ENCODE data around the gene EZR.
"Not testable (repeated sequence)": the region's sequence is repeated elsewhere in the genome, so short reads cannot be mapped to it uniquely, and the experiment has no call there.

EZR gene

DNA sequence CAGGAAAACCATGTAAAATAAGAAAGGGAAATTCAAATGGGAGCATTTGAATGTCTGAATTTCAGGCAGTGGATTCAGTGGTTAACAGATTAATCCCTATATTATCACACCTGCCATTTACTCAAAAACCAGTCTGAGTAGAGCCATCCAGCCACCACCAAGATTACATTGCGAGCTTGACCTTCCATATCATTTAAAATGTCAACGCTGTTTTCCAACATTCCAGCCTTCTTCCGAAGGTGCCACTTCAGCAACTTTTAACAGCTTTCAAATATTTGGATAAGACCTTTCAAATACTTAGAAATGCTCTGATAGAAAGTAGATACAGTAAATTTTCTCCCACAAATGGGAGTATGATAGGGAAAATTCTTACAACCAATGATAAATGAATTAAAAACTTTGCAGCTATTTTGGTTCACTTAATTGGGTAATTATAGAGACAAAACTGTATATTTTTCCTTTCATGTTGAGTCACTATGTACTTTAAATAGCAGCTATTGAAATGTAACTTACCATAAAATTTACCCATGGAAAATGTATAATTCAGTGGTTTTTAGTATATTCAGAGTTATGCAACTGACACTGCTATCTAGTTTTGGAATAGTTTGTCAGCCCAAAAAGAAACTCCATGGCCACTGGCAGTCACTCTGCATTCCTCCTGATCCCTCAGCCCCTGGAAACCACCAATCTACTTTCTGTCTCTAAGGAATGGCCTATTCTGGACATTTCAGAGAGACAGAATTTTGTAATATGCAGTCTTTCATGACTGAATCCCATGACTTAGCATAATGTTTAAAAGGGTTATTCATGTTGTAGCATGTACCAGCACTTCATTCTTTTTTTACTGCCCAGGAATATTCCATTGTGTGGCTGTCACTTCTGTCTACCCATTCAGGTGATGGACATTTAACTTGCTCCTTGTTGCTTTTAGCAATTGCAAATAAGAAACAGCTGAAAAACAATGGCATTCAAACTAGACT, 21.5 kb downstream of the EZR start:
- DNase-seq (ENCODE audit: low read depth in 2 of 2): peak; percentile 66 to 67

DNA sequence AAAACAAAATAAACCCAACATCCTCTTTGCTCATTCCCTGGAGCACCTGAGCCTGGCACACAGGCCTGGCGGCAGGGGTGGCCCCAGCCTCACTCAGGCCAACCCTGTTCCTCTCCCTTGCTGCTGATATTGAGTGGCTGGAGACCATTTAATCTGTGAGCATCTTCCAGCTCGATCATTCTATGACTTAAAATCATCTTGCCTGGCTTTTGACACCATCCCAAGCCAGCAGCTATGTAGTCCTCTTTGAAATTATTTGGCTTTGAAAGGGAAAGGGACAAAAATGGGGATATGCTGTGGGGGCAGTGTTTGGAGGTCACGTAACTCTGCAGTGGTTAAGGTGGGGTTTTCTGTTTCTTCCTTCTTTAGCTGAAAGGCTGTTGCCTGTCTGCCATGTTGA, 22.8 kb downstream of the EZR start:
- no peak for DNase-seq (ENCODE audit: low read depth in 2 of 2)

DNA sequence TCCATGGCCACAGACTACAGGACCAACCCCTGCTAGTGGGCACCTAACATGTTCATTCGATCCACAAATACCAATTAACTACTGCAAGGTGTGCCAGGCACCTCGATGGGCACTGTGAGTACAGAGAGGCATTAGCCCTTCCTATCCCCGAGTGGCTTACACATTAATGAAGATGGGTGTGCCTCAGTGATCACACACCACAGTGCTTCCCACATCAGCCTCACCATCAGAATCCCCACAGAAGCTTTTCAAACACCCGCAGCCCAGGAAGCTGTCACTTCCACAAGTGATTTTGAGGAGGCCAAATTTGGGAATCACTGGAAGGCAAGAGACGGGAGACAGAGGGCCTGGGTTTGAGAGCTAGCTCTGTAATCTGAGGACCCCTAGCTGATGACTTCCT, 23.7 kb downstream of the EZR start:
- DNase-seq (ENCODE audit: low read depth in 2 of 2): no peak

DNA sequence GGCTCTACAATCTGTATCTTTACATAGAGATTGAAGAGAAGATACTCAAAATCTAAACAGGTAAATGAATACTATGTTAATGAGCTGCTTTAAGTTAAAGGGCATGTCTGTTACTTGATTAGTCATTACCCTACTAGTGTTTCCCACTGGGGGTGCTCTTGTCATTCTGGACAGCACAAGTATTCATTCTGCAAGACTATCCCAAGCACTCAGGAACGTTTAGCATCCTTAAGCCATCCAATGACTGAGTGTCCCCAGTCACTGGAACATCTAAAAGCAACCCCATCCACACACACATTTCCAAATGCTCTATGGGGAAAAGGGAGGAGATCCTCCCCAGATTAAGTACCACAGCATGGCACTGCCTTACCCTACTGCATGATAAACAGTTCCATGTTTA, 25.7 kb downstream of the EZR start:
- DNase-seq (ENCODE audit: low read depth in 2 of 2): no peak

DNA sequence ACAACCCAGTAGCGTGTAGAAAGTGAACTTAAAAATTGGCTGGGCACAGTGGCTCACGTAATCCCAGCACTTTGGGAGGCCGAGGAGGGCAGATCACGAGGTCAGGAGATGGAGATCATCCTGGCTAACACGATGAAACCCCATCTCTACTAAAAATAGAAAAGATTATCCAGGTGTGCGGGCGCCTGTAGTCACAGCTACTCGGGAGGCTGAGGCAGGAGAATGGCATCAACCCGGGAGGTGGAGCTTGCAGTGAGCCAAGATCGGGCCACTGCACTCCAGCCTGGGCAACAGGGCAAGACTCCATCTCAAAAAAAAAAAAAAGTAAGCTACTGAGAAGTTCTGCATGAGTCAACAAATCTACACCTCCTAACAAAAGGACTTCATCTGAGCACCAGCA, 26.7 kb downstream of the EZR start:
- not testable (repeated sequence) for DNase-seq (ENCODE audit: low read depth in 2 of 2)

DNA sequence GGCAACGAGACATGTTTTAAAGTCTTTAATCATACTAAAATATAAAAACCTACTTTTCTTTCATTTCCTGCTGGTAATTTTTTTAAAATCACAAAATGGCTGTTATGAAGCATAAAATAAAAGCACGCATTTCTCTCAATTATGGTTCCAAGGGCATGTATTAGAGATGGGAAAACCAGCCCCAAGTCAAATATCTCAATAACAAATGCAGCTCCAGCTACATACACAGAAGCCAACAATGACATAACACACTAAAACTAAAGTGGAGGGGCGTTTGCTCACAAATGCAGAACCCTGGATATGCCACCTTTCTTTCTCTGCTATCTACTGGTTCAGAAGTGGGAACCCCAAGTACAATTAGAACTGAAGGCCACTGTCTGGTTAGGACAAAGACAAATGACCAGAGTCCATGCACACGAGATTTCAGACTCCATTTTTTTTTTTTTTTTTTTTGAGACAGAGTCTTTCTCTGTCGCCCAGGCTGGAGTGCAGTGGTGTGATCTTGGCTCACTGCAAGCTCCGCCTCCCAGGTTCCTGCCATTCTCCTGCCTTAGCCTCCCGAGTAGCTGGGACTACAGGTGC, 27.8 kb downstream of the EZR start:
- no peak for DNase-seq (ENCODE audit: low read depth in 2 of 2)

DNA sequence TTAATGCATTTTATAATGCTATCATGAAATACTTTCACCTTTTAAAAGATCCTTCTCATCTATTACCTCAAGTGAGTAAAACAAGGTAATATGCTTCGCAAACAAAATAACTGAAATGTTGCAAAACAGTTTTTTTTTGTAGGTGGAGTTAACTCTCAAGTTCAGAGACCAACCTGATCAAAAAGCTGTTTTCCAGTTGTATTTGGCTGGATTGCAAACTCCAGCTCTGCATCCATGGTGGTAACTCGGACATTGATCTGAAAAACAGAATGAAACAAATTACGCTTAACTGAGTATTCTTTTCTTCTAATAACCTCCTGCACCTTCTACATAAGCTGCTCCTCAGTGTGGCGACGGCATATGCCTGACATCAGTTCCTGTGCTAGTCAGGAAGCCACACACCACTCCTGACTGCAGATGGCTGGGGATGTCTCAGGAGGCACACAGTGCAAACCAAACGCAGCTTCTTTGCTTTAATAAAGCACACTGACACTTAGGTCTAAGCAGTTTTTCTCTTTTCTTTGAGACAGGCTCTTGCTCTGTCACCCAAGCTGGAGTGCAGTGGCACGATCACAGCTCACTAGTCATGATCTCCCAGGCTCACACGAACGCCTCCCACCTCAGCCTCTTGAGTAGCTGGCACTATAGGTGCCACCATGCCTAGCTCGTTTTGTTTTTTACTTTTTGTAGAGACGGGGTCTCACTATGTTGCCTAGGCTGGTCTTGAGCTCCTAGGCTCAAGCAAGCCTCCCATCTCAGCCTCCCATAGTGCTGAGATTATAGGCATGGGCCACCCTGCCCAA, 29.9 kb downstream of the EZR start:
- DNase-seq (ENCODE audit: low read depth in 2 of 2): no peak

DNA sequence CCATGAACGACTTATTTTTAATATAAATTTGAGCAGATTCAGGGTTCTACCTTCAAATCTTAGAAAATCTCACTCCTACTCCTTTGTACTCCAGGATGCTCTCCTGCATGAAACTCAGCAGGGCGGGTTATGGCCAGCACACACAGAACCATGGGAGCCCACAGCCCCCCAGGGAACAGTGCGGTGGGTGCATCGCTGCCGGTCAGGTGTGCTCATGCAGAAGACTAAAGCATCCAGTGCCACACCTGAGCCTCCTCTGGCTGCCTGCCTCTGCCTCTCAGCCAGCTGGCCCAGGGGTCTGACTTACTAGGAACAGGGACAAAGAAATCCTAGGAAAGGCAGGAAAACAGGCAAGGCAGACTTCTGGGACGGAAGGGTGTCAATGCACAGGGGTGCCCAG, 31.8 kb downstream of the EZR start:
- DNase-seq (ENCODE audit: low read depth in 2 of 2): no peak

DNA sequence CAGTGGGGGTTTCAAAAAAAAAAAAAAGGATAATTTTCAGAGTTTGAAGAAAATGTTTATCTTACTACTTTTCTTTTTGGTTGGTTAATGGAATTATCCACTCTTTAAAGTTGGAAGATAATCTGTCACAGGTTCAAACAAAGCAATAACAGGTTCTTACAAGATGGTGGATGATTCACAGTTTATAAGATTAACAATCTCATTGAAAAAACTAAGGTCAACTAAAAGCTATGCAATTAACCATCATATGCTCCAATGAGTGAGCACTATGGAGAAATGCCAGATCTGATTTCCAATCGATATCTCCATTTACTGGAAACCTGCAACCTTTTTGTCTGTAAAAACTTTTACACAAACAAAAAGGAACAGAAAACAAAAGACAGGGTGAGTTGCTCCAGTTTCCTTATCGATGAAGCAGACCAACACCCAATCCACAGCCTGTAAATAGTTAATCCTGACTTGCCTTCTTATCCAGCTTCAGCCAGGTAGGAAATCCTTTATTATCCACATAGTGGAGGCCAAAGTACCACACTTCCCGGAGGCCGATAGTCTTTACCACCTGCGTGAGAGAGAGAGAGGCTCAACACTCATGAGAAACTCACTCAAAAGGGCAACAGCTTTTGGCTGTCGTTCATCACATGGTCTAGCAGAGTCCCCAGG, 32.4 kb downstream of the EZR start:
- DNase-seq (ENCODE audit: low read depth in 2 of 2): no peak

DNA sequence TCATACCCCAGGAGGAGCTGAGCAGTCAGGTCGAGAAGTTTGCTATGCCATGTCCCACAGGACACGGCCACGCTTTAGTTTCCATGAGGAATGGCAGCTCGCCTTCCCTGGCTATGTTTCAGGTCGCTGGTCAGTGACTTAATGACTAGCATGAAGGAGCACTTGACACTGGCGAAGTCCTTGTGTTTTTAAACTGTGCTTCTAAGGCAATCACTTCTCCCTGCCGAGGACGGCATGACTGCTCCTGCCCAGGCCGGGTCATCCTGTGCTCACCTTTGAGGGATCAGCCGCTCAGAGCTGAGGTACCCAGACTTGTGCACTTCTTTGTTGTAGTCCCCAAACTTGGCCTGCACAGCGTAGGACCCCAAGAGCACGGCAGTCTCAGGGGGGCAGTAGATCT, 34.1 kb downstream of the EZR start:
- no peak for DNase-seq (ENCODE audit: low read depth in 2 of 2)

DNA sequence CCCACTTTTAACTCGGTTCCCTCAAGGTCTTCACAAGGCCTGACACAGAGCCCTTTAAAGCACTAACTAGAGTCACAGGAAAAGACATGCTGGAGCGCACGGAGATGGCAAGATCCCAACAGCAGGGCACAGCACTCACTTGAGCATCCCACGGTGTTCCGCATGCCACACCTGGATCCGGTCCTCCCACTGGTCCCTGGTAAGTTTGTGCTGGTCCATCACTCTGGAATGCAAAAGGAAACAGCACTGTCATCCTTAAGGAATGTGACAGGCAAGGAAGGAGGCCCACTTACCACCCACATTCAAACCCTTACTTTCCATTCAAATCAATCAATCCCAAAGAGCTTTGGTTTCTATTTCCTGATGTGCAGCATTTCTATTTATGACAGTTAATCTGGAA, 34.7 kb downstream of the EZR start:
- no peak for DNase-seq (ENCODE audit: low read depth in 2 of 2)

DNA sequence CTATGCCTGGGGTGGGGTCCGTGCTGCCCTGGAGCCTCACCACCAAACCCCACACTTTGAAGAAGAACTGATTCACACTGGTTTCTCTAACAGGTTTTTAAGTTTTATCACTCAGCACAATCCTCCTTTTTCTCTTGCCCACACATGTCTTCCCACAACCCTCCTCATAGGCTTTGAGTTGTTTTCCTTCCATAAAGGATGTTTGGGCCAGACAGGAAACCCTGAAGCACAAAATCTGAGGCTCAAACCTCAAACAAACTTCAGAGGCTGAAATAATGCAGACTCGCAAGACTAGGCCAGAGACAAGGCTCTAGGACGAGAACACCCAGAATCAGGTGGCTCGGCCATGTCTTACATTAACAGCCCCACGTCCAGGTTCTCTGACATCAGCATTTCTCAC, 35.3 kb downstream of the EZR start:
- DNase-seq (ENCODE audit: low read depth in 2 of 2): no peak

DNA sequence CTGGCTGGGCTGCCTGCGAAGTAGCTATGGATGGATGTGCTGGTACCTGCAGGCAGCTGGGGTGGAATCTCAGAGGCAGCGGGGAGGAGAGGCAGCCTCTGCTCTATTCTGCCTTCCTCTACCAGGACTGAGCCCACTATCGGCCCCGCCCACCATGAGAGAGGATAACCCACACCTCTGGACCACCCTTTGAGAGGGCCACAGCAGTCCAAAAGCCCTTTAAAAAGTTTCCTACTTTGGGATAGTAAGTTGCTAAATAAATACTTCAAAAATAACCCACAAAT, 36.1 kb downstream of the EZR start:
- DNase-seq (ENCODE audit: low read depth in 2 of 2): no peak

DNA sequence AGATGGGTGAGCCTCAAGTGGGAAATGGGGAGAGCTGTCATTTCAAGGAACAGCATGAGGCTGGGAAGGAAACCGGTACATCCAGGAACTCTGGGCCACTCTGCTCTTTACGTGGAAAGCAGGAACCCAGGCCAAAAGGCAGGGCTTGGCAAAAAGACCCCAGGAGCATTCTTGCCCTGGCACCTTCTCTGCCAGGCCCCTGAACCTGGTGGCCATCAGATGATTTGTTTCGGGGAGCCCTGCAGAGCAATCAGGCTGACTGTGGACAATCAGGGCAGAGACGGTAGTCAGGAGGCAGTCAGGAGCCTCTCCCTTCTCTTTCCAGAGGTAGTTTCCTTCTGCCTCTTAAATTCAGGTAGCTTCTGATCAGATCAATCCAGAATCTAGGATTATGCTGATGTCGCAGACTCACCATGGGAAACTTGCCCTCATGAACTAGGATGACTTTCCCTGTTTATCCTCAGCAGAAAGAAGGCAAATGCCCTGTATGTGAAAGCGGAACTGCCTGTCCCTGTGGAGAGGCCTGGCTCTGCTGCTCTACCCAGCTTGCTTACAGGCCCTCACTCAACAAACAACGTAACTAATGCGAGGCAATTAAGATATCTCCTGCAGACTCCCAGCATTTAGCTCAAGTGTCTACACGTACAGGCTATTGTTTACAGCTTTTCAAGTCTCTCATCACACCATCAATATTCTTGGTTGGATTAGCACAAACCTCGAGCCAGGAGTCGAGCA, 36.6 kb downstream of the EZR start:
- no peak for DNase-seq (ENCODE audit: low read depth in 2 of 2)

DNA sequence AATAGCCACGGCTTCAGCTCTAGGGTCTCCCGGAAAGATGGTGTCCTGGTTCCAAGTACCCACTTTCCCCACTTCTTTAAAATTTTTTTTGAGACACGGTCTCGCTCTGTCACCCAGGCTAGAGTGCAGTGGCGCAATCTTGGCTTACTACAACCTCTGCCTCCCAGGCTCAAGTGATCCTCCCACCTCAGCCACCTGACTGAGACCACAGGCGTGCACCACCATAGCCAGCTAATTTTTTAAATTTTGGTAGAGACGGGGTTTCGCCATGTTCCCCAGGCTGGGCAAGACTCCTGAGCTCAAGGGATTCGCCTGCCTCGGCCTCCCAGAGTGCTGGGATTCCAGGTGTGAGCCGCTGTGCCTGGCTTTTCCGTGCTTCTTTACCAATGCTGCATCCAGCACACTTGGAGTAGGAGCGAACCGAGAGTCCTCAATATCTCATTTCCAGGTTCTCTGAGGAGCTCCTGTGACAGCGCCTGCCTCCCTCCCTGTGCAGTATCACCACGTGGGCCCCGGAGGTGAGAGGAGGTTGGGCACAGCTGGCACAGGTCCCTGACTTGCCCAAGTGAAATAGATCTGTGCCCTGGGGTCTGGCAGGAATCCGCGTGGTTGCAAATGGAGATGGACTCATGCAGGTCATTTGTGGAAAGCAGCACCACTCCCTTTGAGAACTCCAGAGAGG, 37.3 kb downstream of the EZR start:
- DNase-seq (ENCODE audit: low read depth in 2 of 2): no peak

DNA sequence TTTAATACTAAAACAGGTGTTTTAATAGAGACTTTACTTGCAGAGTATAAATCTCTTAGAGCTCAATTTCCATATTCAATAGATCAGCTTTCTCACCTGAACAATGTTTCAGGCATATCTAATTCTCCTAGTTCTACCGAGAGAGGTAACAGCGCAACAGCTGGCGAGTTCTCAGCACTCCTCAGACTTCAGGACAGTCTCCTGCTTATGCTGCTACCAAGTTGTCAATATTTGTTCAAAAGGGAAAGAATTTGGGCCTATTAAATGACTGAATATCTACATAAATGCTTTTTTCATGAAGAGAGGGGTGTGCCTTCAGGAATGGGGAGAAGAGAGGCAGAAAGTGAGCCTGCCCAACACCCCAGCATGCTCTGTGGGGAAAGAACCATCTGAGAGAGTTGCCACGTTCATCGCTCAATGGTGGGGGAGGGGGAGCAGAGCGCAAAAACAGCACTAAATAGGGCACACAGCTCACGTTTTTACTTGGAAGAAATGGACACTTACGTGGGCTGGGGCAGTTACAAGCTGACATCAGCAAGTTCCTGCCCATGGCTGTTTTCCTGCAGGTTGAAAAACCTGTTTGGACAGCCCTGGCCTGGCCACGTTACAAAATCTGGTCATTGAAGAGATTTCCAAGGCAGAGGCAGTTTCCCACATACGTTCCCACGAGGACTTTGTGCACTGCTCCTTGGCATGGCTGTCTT, 38.0 kb downstream of the EZR start:
- DNase-seq (ENCODE audit: low read depth in 2 of 2): no peak

DNA sequence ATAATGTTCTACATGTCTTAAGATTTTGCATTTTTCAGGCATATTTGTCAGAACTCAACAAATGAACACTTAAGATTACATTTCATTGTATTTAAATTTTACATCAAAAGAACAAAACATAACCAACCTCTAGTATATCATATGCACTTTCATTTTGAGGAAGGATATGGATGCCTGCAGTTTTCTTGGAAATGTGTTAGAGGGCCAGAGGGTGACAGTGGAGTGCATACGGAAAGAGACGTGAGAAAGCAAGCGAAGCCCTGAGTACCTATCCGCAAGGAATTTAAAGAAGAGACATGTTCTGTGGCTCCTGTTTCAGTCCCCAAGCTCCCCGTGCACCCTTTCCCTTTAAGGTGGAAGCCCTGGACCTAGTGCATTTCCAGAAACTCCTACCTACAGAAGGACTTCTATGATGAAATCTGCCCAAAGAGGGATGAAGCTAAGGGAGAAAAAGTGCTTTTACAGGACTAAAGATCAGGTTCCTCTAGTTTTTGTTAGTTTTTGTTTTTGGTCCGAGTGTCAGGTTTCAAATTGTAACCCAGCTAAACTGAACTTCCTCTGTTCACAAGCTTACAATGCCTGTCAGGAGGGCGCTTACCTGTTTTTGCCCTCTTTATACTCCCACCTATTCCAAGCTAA, 38.8 kb downstream of the EZR start:
- no peak for DNase-seq (ENCODE audit: low read depth in 2 of 2)

DNA sequence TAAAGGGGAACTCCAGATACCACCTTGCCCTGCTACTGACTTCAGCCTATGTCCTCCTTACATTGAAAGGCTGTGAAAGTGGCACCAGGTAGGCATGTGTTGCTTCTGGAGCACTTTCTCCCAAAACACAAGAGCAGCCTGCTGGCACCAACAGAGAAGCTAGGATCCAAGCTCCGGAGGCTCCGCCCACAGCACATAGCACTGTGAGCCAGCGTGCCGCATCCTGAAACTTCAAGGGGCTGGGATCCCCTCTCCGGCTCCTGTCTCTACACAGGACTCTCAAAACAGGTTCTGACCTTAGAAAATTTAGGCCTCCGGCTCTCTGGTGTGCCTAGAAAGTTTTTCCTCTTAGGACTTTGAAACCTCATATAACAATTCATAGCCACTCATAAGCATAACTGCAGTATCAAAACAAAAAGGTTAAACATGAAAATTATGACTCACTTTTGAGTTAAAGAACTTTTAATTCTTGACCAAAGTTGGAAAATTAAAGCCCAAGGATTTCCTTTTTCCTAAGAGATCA, 41.1 kb downstream of the EZR start:
- no peak for DNase-seq (ENCODE audit: low read depth in 2 of 2)

DNA sequence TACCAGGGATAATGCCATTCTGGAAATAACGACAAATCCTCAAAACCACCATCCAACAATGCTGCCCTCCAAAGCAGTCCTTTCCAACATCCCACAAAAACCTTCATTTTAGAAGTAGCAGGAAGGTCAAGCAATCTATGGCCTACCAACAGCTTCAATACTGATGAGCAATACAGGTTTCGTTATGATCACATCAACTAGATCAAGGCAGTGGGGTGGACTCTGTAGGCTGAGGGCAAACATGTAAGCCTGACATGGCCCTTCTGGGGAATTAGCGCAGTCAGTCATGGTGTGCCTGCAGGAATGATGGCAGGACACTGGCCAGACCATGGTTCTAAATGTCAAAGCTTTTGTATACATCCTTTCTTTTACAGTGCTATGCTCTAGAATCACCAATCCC, 41.7 kb downstream of the EZR start:
- no peak for DNase-seq (ENCODE audit: low read depth in 2 of 2)

DNA sequence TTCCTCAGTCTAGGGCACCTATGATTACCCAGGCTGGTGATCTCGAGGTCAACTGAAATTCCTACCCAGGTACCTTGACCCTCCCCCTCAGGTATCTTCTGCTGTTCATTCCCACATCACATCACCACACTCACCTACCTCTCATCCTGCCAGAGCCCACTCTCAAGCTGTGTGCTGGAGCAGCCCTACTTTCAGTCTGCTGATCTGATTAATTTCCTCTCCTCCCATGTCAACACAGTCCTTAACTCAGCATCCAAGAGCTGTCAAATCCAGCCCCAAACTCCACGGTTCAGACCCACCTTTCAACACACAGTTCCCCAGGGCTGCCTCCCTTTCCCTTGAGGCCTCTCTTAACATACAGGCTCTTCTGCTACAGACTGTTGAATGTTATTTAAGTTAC, 42.4 kb downstream of the EZR start:
- DNase-seq (ENCODE audit: low read depth in 2 of 2): no peak

All from fibroblast of skin of left biceps (primary cell).